Measurements from ENCODE around the gene CHSY1.

Gene CHSY1

GRCh38 chr15:101184830-101185229, 67.0 kb downstream of the CHSY1 start:
- Histone ChIP-seq H3K4me3 (replicated peaks; ENCODE audit: low read depth, low read length) (no peak overlapping the region), H3K27me3 (replicated peaks; ENCODE audit: control insufficient read depth, insufficient read depth, low read length) (no peaks in the 10 kb centered on the region), H3K36me3 (ENCODE audit: control insufficient read depth, insufficient read depth, low read length) (no peaks in the 10 kb centered on the region; the same call in 1 of the 2 replicates)
- DNase-seq (ENCODE audit: extremely low read depth, insufficient read length), result no peak
- TF ChIP-seq CTCF (IDR thresholded peaks at IDR 0.05; ENCODE audit: insufficient read depth, low read length, poor library complexity, severe bottlenecking), result no peak

GRCh38 chr15:101183931-101184305, 67.9 kb downstream of the CHSY1 start:
- DNase-seq (ENCODE audit: extremely low read depth, insufficient read length), result no peak
- Histone ChIP-seq H3K4me3 (replicated peaks; ENCODE audit: low read depth, low read length) (no peak overlapping the region), H3K27me3 (replicated peaks; ENCODE audit: control insufficient read depth, insufficient read depth, low read length) (no peaks in the 10 kb centered on the region), H3K36me3 (ENCODE audit: control insufficient read depth, insufficient read depth, low read length) (peaks cover 2% of the 10 kb centered on the region; the same call in 1 of the 2 replicates)
- TF ChIP-seq CTCF (IDR thresholded peaks at IDR 0.05; ENCODE audit: insufficient read depth, low read length, poor library complexity, severe bottlenecking), result no peak

GRCh38 chr15:101183226-101183930, 68.5 kb downstream of the CHSY1 start:
- DNase-seq (ENCODE audit: extremely low read depth, insufficient read length), result no peak
- Histone ChIP-seq H3K4me3 (replicated peaks; ENCODE audit: low read depth, low read length) (no peak overlapping the region), H3K36me3 (ENCODE audit: control insufficient read depth, insufficient read depth, low read length) (peaks cover 2% of the 10 kb centered on the region), H3K27me3 (replicated peaks; ENCODE audit: control insufficient read depth, insufficient read depth, low read length) (no peaks in the 10 kb centered on the region)
- TF ChIP-seq CTCF (IDR thresholded peaks at IDR 0.05; ENCODE audit: insufficient read depth, low read length, poor library complexity, severe bottlenecking), result no peak

- DNase-seq (ENCODE audit: extremely low read depth, insufficient read length), result no peak
- Histone ChIP-seq H3K36me3 (ENCODE audit: control insufficient read depth, insufficient read depth, low read length) (peaks cover 5% of the 10 kb centered on the region), H3K27me3 (replicated peaks; ENCODE audit: control insufficient read depth, insufficient read depth, low read length) (no peaks in the 10 kb centered on the region), H3K4me3 (replicated peaks; ENCODE audit: low read depth, low read length) (no peak overlapping the region)
- no peak for TF ChIP-seq CTCF (IDR thresholded peaks at IDR 0.05; ENCODE audit: insufficient read depth, low read length, poor library complexity, severe bottlenecking)
Observed at GRCh38 chr15:101182215-101182614, 69.6 kb downstream of the CHSY1 start.

- Histone ChIP-seq H3K27me3 (replicated peaks; ENCODE audit: control insufficient read depth, insufficient read depth, low read length) (no peaks in the 10 kb centered on the region), H3K36me3 (ENCODE audit: control insufficient read depth, insufficient read depth, low read length) (peaks cover 5% of the 10 kb centered on the region), H3K4me3 (replicated peaks; ENCODE audit: low read depth, low read length) (no peak overlapping the region)
- no peak for TF ChIP-seq CTCF (IDR thresholded peaks at IDR 0.05; ENCODE audit: insufficient read depth, low read length, poor library complexity, severe bottlenecking)
- DNase-seq (ENCODE audit: extremely low read depth, insufficient read length), result no peak
Observed at GRCh38 chr15:101181349-101181748, 70.5 kb downstream of the CHSY1 start.
